GM18867 (cell line): ENCODE results near the gene VPS37D.

ENCODE experiments used
- ATAC-seq: cut with Tn5 transposase; IDR thresholded peaks from one replicate; pipeline ENCODE4 v1.9.1; 2021; ENCODE audit warnings: mild to moderate bottlenecking, moderate library complexity; ENCODE audit not compliant: unreplicated experiment

Gene VPS37D

GRCh38 chr7:73680501-73680900, 12.9 kb downstream of the VPS37D start:
- no peak for ATAC-seq

- ATAC-seq, result no peak
Observed at GRCh38 chr7:73681031-73681430, 13.4 kb downstream of the VPS37D start.

GRCh38 chr7:73682745-73683055, 15.1 kb downstream of the VPS37D start:
- no peak for ATAC-seq

DNA sequence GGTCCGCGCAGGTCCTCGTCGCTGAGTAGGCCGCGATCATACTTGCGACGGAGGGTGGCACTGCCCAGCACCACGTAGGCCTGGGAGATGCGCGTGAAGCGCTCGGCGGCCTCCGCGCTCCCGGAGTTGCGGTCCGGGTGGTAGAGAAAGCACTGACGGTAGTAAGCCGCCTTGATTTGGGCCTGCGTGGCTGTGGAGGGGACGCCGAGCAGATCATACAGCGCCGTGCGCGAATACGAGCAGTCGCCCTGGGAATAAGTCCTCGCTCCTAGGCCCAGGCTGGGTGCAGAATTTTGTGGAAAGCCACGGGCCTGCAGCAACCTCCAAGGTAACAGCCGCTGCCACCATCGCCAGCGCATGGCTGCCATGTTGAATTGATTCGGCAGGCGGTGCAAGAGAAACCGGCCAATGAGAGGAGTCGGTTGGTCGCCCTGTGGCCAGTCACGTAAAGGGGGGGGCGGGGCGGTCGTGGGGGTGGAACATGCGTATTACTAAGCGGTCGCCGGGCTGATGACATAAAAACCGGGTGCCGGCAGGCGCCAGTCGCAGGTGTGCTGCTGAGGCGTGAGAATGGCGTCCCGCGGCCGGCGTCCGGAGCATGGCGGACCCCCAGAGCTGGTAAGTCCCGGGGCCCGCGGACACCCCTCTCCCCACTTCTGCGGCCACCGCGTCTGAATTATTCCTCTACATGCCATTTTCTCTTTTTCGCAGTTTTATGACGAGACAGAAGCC, 15.6 kb downstream of the VPS37D start, which contains the start of the genes BUD23 and DNAJC30:
BUD23 (plus strand) TSS at position 542 of the 732 bp plus-strand sequence; CDS start at position 571, 29 bp downstream.
DNAJC30 (minus strand) TSS at position 398 of the 732 bp plus-strand sequence; CDS start at position 368, 30 bp downstream.
- peak; percentile 89 for ATAC-seq

DNA sequence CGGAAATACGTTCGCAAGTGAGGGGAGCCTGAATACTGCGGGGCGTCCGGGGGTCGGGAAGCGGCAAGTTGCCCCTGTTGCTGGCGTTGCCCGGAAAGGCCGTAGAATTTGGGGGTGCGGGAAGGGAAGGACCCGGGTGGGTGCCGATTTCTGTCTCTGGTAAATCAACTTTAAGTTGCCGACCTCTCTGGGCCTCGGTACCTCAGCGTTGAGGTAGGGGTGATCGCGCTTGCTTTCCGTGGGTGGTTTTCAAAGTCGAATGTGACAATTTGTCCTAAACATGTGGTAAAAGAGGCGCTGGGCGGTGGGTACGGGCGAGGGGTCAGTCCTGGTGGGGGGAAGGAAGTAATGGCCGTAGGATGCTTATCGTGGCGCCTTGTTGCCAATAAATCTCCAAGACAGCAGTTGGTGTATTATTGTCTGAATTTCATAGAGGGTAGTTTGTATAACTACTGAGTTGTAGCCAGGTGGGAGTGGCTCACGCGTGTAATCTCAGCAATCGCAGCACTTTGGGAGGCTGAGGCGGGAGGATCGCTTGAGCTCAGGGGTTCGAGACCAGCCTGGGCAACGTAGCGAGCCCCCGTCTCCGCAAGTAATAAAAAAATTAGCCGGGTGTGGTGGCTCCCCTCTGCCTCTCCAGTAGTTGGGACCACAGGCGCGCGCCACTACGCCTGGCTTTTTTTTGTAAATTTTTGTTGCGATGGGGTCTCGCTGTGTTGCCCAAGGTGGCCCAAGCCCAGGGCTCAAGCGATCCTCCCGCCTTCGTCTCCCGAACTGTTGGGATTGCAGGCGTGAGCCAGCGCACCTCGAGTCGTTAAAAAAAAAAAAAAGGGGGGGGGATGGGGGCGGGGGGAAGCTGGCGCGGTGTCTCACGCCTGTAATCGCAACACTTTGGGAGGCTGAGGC, 16.4 kb downstream of the VPS37D start:
- ATAC-seq, result no peak

- no peak for ATAC-seq
Observed at GRCh38 chr7:73685311-73685710, 17.7 kb downstream of the VPS37D start.

- no peak for ATAC-seq
Observed at GRCh38 chr7:73688288-73688687, 20.7 kb downstream of the VPS37D start.

GRCh38 chr7:73690646-73691045, 23.0 kb downstream of the VPS37D start:
- no peak for ATAC-seq

DNA sequence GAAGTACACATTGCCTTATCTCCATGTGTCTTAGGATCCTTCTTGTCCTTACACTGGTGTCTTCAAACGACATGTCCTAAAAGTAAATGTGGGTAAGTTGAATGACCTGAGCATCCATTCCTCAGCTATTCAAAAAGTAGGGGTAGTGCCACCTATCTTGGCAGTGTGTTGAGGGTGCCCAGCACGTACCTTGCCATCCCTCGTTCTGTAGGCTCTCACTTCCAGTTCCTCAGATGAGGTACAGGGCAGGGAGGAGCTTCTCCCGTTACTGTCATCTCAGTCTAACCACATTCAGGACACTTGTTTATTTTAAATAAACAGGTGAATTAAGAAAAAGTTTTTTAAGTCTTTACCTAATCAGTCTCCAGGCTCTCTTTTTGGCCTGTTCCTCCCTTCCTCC, 28.7 kb downstream of the VPS37D start:
- ATAC-seq, result no peak

DNA sequence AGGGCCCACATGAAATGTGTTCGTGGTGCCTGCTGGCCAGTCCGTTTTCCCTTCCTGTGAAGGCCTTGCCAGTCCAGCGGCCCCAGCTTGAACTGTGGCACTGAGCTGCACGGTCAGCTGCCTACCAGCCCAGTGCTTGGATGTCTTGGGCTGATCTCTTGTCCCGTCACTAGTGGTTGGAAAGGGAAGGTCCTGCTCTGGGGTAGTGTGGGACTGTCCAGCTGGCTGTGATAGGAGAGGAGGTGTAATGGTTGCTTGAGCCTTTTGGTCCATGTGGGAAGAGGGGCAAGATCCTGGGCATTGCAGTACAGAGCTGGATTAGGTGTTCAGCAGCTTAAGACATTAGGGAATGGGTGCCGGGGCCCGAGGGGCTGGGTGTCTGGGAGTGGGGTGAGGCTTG, 30.8 kb downstream of the VPS37D start:
- ATAC-seq, result no peak

DNA sequence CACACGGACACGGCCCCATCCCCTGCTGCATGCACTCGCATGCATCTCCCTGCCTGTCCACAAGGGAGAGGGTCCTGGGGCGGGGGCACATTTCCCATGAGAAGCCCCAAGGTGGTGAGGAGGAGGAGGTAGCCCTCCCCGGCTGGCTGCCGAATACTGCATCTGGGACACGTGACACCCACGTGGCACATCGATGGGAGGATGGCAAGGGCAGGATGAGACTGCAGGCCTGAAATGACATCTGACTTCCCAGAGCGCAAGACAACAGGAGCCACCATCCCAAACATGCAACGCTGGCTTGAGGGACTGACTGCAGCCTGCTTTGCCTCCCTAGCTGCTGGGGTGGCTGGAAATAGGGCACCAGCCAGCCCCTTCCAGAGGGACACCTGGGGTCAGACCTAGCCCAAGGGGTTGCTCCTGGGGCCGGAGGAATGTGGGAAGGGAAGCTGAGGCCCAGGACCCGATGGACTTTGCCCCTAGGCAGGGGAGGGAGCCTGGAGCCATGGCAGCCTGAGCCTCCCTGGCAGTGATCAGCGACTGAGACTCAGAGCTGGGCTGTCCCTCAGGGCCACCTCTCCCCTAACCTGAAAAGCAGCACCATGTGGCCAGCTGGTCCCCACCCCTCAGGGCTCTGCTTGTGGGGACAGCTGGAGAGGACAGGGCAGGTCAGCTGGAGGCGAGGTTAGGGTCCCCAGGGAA, 31.9 kb downstream of the VPS37D start:
- no peak for ATAC-seq

DNA sequence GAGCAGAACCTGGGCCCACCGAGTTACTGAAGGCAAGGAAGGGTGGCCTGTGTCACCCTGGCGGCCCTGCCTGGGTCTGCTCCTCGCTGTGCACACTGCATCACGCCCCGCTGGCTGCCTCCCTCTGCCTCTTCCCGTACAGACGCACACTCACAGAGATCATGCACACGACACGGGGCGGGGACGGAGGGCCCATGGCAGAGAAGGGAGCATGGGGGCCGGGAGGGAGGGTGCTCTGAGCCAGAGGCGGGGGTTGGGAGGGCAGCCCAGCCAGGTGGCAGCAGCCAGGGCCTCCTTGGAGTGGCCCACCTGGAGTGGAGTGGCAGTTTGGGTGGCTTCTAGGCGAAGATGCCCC, 32.4 kb downstream of the VPS37D start:
- ATAC-seq, result no peak

DNA sequence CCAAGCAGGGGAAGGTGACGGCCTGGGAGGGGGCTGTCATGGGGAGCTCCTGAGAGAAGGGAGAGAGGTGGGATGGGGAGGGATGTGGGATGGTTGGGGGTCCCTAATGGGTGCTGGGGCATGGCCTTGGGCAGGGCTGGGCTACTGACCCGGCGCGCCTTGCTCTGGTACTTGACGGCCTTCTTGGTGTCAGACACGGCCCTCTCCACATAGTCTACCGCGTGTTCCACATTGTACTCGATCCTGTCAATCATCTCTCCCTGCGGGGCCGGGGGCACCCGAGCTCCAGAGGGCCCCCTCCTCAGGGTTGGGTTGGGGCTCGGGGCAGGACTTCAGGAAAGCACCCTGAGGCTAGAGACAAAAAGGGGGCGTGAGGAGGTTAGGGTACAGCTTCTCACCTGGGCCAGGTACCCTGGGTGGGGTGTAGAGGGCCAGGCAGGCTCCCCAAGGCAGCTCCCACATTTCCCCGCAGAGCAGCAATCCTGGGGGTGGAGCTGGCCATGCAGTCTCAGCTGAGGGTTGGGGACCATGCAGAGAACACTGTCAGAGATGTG, 33.0 kb downstream of the VPS37D start:
- ATAC-seq, result no peak

- no peak for ATAC-seq
Observed at GRCh38 chr7:73701357-73701995, 33.8 kb downstream of the VPS37D start.

DNA sequence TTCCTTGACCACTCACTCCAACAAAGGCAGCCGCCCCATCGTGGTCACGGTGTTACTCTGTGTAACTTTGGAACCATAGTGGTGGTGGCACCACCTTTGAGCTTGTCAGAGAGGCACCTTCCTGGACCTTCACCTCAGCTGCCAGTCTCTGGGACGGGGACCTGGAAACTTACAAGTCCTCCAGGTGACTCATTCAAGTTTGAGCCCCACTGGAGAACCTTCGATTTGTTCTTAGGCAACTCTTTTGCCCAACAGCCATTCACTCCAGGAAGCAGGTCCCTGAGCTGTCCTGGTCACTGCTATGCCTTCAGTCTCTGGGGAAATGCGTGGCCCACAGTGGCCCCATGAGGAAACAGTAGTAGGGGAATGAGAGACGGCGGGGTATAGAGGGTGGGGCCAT, 34.6 kb downstream of the VPS37D start:
- no peak for ATAC-seq

- no peak for ATAC-seq
Observed at GRCh38 chr7:73702665-73703064, 35.0 kb downstream of the VPS37D start.

- ATAC-seq, result no peak
Observed at GRCh38 chr7:73703225-73703624, 35.6 kb downstream of the VPS37D start.

DNA sequence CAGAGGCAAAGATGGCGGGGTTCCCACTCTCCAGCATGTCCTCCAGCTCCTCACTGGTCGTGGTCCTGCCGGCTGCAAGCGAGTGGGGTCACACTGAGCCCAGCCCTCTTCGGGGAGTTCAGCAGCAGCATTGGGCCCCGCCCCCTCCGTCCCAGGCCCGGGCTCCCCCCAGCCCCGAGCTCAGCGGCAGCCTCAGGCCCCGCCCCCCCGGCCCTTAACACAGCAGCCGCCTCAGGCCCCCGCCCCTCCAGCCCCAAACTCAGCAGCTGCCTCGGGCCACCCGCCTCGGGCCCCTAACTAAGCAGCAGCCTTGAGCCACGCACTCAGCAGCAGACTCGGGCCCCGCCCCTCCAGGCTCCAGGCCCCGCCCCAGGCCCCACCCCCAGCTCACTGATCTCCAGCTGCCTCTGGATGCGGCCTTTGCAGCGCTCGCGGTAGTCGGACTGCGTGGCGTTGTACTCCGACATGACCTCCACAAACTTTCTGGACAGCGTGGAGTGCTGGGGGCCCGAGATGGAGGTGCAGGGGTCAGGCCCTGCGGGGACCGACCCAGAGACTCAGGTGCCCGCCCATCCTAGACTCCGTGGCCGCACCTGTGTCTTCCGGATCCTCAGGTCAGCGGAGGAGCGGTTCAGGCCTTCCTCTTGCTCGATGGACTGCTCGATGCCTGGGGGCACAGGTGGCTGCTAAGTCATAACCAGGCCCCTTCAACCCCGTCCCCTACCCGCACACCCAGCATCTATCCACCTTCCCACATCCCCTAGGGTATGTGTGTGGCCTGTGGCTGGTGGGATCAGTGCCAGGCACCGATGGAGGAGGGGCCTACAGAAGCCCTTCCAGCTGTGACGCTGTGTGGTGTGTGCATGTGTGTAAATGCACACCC, 36.4 kb downstream of the VPS37D start:
- no peak for ATAC-seq

- ATAC-seq, result no peak
Observed at GRCh38 chr7:73704640-73705550, 37.3 kb downstream of the VPS37D start.
